Stomach (tissue), 4 donors: Measurements from ENCODE around the gene SGIP1.

Experiments
- CTCF ChIP-seq, 7 experiments: fragments of 450-650 bp in 4 of 7; fragments of 200-600 bp in 3 of 7; sonication (generic) in 3 of 7; IDR thresholded peaks; one replicate each; pipeline ENCODE4 v1.5.1; 2016 to 2019; ENCODE audit warnings: antibody characterized with exemption in 7 of 7, control low read depth in 2 of 7, mild to moderate bottlenecking in 1 of 7
- POLR2A ChIP-seq, 4 donors: fragments of 450-650 bp; IDR thresholded peaks; one replicate each; pipeline ENCODE4 v1.6.1; 2016; ENCODE audit warnings: antibody characterized with exemption in 4 of 4, control low read depth in 2 of 4, mild to moderate bottlenecking in 1 of 4, moderate library complexity in 1 of 4
- POLR2AphosphoS5 ChIP-seq, 3 donors: sonication (generic); formaldehyde crosslinking; IDR thresholded peaks; one replicate each; pipeline ENCODE4 v1.6.1; 2016; ENCODE audit warnings: antibody characterized with exemption in 3 of 3

- no peak for TF ChIP-seq CTCF (IDR thresholded peaks at IDR 0.05)
- TF ChIP-seq POLR2A (IDR thresholded peaks at IDR 0.05) = no peak
- no peak for TF ChIP-seq POLR2AphosphoS5 (IDR thresholded peaks at IDR 0.05)
Measured at GRCh38 chr1:66607458-66607857, 73.5 kb downstream of the SGIP1 start.
